ENCODE data around the gene FGGY.

GRCh38 chr1:59742526-59742925, 445.6 kb downstream of the FGGY start:
- TF ChIP-seq CTCF (IDR thresholded peaks at IDR 0.05; ENCODE audit: low read depth, low read length) (no peak), POLR2A (IDR thresholded peaks at IDR 0.05; ENCODE audit: extremely low read depth, insufficient read length) (no peak)
